Measurements from ENCODE around the gene MAEA. TPM values are rescaled to one million over a fixed set of nuclear protein-coding genes. Genes with fewer than 3 reads are reported as not detected.

The MAEA gene
- total and polyA plus RNA-seq, 2 experiments from 2014 or later, result 57.3 to 85.0 TPM

- 96% methylated on average over 33 to 40 of the region's 41 CpGs for WGBS, 2 experiments (ENCODE audit: low coverage in 1 of 2, low lambda C conversion rate in 2 of 2, missing lambda C conversion rate in 2 of 2)
- H2AFZ ChIP-seq, result no peak overlapping the region
- peaks cover 39% of the 10 kb centered on the region for H3K79me2 ChIP-seq (ENCODE audit: insufficient read depth)
- no peaks in the 10 kb centered on the region for H3K27me3 ChIP-seq (replicated peaks; ENCODE audit: insufficient read depth)
- peaks cover 50% of the 10 kb centered on the region for H3F3A ChIP-seq (ENCODE audit: insufficient read depth)
- H3K27ac ChIP-seq, result no peak overlapping the region
- H3K36me3 ChIP-seq (ENCODE audit: low read depth), result peaks cover 30% of the 10 kb centered on the region
- no peaks in the 10 kb centered on the region for H3K9me3 ChIP-seq (ENCODE audit: low read depth)
- TF ChIP-seq EZH2phosphoT487 (IDR thresholded peaks at IDR 0.05; ENCODE audit: insufficient read depth, low read depth), result no peak
- TF ChIP-seq EZH2 (IDR thresholded peaks at IDR 0.05; ENCODE audit: insufficient read depth, poor library complexity, severe bottlenecking), result no peak
- no peak overlapping the region for H3K4me3 ChIP-seq
- DNase-seq, result no peak
- no peak overlapping the region for H3K4me2 ChIP-seq (ENCODE audit: unreplicated experiment)
- no peaks in the 10 kb centered on the region for H3K9me2 ChIP-seq (ENCODE audit: insufficient read depth)
- H3K9ac ChIP-seq, result no peak overlapping the region
- in situ Hi-C loops (cut with MboI), result no loop called here
- no peaks in the 10 kb centered on the region for H4K20me1 ChIP-seq (ENCODE audit: insufficient read depth)
- H3K4me1 ChIP-seq (ENCODE audit: insufficient read depth), result peaks cover 6% of the 10 kb centered on the region; the same call in 1 of the 2 replicates
Measured at GRCh38 chr4:1337951-1338751, 48.5 kb downstream of the MAEA start.

- H3K27ac ChIP-seq, result no peak overlapping the region
- DNase-seq, result no peak
- H3K9me3 ChIP-seq (ENCODE audit: low read depth), result no peaks in the 10 kb centered on the region
- H3K4me3 ChIP-seq, result no peak overlapping the region
- H3K9me2 ChIP-seq (ENCODE audit: insufficient read depth), result no peaks in the 10 kb centered on the region
- in situ Hi-C loops (cut with MboI), result no loop called here
- TF ChIP-seq EZH2phosphoT487 (IDR thresholded peaks at IDR 0.05; ENCODE audit: insufficient read depth, low read depth), result no peak
- peaks cover 42% of the 10 kb centered on the region for H3K79me2 ChIP-seq (ENCODE audit: insufficient read depth)
- H3F3A ChIP-seq (ENCODE audit: insufficient read depth), result peaks cover 50% of the 10 kb centered on the region
- peaks cover 6% of the 10 kb centered on the region; the same call in 1 of the 2 replicates for H3K4me1 ChIP-seq (ENCODE audit: insufficient read depth)
- H3K36me3 ChIP-seq (ENCODE audit: low read depth), result peaks cover 30% of the 10 kb centered on the region
- no peak overlapping the region for H2AFZ ChIP-seq
- no peaks in the 10 kb centered on the region for H4K20me1 ChIP-seq (ENCODE audit: insufficient read depth)
- no peaks in the 10 kb centered on the region for H3K27me3 ChIP-seq (replicated peaks; ENCODE audit: insufficient read depth)
- no peak overlapping the region for H3K4me2 ChIP-seq (ENCODE audit: unreplicated experiment)
- no peak overlapping the region for H3K9ac ChIP-seq
- WGBS, 2 experiments (ENCODE audit: low coverage in 1 of 2, low lambda C conversion rate in 2 of 2, missing lambda C conversion rate in 2 of 2), result 93 to 95% methylated on average over 29 to 38 of the region's 38 CpGs
Measured at GRCh38 chr4:1338752-1339414, 49.2 kb downstream of the MAEA start.

- no peak overlapping the region for H3K27ac ChIP-seq
- WGBS, 2 experiments (ENCODE audit: low coverage in 1 of 2, low lambda C conversion rate in 2 of 2, missing lambda C conversion rate in 2 of 2), result 98% methylated on average over 25 to 38 of the region's 38 CpGs
- in situ Hi-C loops (cut with MboI), result no loop called here
- peaks cover 42% of the 10 kb centered on the region for H3K79me2 ChIP-seq (ENCODE audit: insufficient read depth)
- H3K27me3 ChIP-seq (replicated peaks; ENCODE audit: insufficient read depth), result no peaks in the 10 kb centered on the region
- no peak overlapping the region for H3K4me2 ChIP-seq (ENCODE audit: unreplicated experiment)
- H3K4me3 ChIP-seq, result no peak overlapping the region
- no peaks in the 10 kb centered on the region for H3K9me2 ChIP-seq (ENCODE audit: insufficient read depth)
- peaks cover 30% of the 10 kb centered on the region for H3K36me3 ChIP-seq (ENCODE audit: low read depth)
- H3F3A ChIP-seq (ENCODE audit: insufficient read depth), result peaks cover 47% of the 10 kb centered on the region
- H3K9me3 ChIP-seq (ENCODE audit: low read depth), result no peaks in the 10 kb centered on the region
- H4K20me1 ChIP-seq (ENCODE audit: insufficient read depth), result no peaks in the 10 kb centered on the region
- TF ChIP-seq EZH2 (IDR thresholded peaks at IDR 0.05; ENCODE audit: insufficient read depth, poor library complexity, severe bottlenecking) (no peak), EZH2phosphoT487 (IDR thresholded peaks at IDR 0.05; ENCODE audit: insufficient read depth, low read depth) (no peak)
- no peak for DNase-seq
- H3K4me1 ChIP-seq (ENCODE audit: insufficient read depth), result peaks cover 6% of the 10 kb centered on the region; the same call in 1 of the 2 replicates
- H3K9ac ChIP-seq, result no peak overlapping the region
- H2AFZ ChIP-seq, result no peak overlapping the region
Measured at GRCh38 chr4:1339489-1339888, 49.8 kb downstream of the MAEA start.

- no peak for TF ChIP-seq EZH2phosphoT487 (IDR thresholded peaks at IDR 0.05; ENCODE audit: insufficient read depth, low read depth)
- TF ChIP-seq EZH2 (IDR thresholded peaks at IDR 0.05; ENCODE audit: insufficient read depth, poor library complexity, severe bottlenecking), result no peak
- Histone ChIP-seq H3K79me2 (ENCODE audit: insufficient read depth) (peaks cover 42% of the 10 kb centered on the region), H2AFZ (no peak overlapping the region), H3K27ac (no peak overlapping the region), H3K36me3 (ENCODE audit: low read depth) (peaks cover 30% of the 10 kb centered on the region), H3F3A (ENCODE audit: insufficient read depth) (peaks cover 39% of the 10 kb centered on the region), H3K4me3 (no peak overlapping the region), H4K20me1 (ENCODE audit: insufficient read depth) (no peaks in the 10 kb centered on the region), H3K4me1 (ENCODE audit: insufficient read depth) (peaks cover 6% of the 10 kb centered on the region; the same call in 1 of the 2 replicates), H3K9me2 (ENCODE audit: insufficient read depth) (no peaks in the 10 kb centered on the region), H3K4me2 (ENCODE audit: unreplicated experiment) (no peak overlapping the region), H3K9ac (no peak overlapping the region), H3K9me3 (ENCODE audit: low read depth) (no peaks in the 10 kb centered on the region), H3K27me3 (replicated peaks; ENCODE audit: insufficient read depth) (no peaks in the 10 kb centered on the region)
- in situ Hi-C loops (cut with MboI), result no loop called here
- WGBS, 2 experiments (ENCODE audit: low coverage in 1 of 2, low lambda C conversion rate in 2 of 2, missing lambda C conversion rate in 2 of 2), result 97 to 98% methylated on average over 25 to 29 of the region's 29 CpGs
- DNase-seq, result no peak
Measured at GRCh38 chr4:1340181-1340747, 50.6 kb downstream of the MAEA start.
